DMS53 (cell line): ENCODE data around the gene ZNF575.
A peak's percentile ranks its signal among the peaks of the same experiment; 100 is the strongest.
"Not testable (repeated sequence)": the region's sequence is repeated elsewhere in the genome, so short reads cannot be mapped to it uniquely, and the experiment has no call there.

Experiments used
- DNase-seq: peaks from one replicate; lab custom pipeline; 2025; lab: John Stamatoyannopoulos, UW

Gene ZNF575

GRCh38 chr19:43511324-43511723, 21.7 kb upstream of the ZNF575 start:
- no peak for DNase-seq

- not testable (repeated sequence) for DNase-seq
Measured at GRCh38 chr19:43512399-43512798, 20.6 kb upstream of the ZNF575 start.

- DNase-seq = no peak
Measured at GRCh38 chr19:43518051-43518450, 14.9 kb upstream of the ZNF575 start.

GRCh38 chr19:43519436-43520088, 13.4 kb upstream of the ZNF575 start:
- peak; percentile 90 for DNase-seq

GRCh38 chr19:43522929-43523328, 10.1 kb upstream of the ZNF575 start:
- no peak for DNase-seq

- not testable (repeated sequence) for DNase-seq
Measured at GRCh38 chr19:43523696-43524095, 9.3 kb upstream of the ZNF575 start.

- no peak for DNase-seq
Measured at GRCh38 chr19:43524922-43525835, 7.8 kb upstream of the ZNF575 start.

- DNase-seq = no peak
Measured at GRCh38 chr19:43525836-43526771, 6.9 kb upstream of the ZNF575 start.

- peak; percentile 73 for DNase-seq
Measured at GRCh38 chr19:43526884-43527859, 5.8 kb upstream of the ZNF575 start, which contains the start of gene ETHE1. Gene ETHE1 (minus strand): TSS chr19:43527201. CDS start chr19:43527177, 24 bp downstream.

GRCh38 chr19:43527860-43528622, 4.9 kb upstream of the ZNF575 start:
- peak; percentile 95 for DNase-seq

GRCh38 chr19:43532571-43532961, 422 bp upstream of the ZNF575 start:
- peak; percentile 80 for DNase-seq

GRCh38 chr19:43533546-43534304, 737 bp downstream of the ZNF575 start:
- DNase-seq = peak; percentile 99

- peak; percentile 52 for DNase-seq
Measured at GRCh38 chr19:43534305-43534815, 1.4 kb downstream of the ZNF575 start.

GRCh38 chr19:43534816-43535761, 2.1 kb downstream of the ZNF575 start:
- DNase-seq = peak; percentile 46

GRCh38 chr19:43538922-43539321, 5.9 kb downstream of the ZNF575 start:
- DNase-seq = no peak

- no peak for DNase-seq
Measured at GRCh38 chr19:43540381-43540780, 7.4 kb downstream of the ZNF575 start.

- no peak for DNase-seq
Measured at GRCh38 chr19:43541920-43542650, 9.1 kb downstream of the ZNF575 start.
